Hematopoietic multipotent progenitor cell treated with erythropoietin and hydrocortisone succinate and interleukin-3 and kit ligand, for 8 days (in vitro differentiated cells): ENCODE measurements around the gene PCBP2.
"Not testable (repeated sequence)": the region's sequence is repeated elsewhere in the genome, so short reads cannot be mapped to it uniquely, and the experiment has no call there.

Experiments used
- DNase-seq: peaks from one replicate; pipeline ENCODE4 v3.0.0-alpha.2; 2015

Gene PCBP2

DNA sequence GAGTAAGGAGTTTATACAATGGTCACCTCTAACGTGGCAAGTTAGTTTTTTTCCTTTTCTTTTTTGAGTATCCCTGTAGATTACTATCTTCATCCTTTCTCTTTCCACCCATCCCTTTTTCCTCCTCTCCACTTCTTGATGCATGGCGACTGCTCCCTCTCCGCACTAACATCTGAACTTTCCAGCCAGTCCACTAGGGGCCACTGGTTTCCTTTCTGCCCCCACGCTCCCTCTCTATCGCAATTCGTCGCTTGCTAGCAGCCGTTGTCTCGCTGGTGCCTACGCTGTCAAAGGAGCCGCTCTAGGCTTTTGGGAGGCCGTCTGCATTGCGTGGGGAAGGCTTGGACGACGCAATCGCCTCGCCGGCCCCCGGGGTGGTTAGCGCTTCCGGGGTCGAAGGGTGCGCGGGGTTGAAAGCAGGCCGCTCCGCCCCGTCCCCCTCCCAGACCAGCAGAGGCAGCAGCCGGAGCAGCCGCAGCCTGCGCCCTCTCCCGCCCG lies at the start of gene PCBP2:
TSS of gene PCBP2 (plus strand) at position 442 of the 498 bp plus-strand sequence. CDS start 2,699 bp downstream, outside the sequence.
- DNase-seq: peak; percentile 99

DNA sequence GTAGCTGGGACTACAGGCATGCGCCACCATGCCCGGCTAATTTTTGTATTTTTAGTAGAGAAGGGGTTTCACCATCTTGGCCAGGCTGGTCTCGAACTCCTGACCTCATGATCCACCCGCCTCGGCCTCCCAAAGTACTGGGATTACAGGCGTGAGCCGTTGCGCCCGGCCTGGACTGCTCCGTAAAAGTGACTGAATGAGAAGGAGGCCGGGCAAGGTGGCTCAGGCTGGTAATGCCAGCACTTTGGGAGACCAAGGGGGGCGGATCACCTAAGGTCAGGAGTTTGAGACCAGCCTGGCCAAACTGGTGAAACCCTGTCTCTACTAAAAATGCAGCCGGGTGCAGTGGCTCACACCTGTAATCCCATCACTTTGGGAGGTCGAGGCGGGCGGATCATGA lies 49.6 kb upstream of the PCBP2 start:
- not testable (repeated sequence) for DNase-seq

DNA sequence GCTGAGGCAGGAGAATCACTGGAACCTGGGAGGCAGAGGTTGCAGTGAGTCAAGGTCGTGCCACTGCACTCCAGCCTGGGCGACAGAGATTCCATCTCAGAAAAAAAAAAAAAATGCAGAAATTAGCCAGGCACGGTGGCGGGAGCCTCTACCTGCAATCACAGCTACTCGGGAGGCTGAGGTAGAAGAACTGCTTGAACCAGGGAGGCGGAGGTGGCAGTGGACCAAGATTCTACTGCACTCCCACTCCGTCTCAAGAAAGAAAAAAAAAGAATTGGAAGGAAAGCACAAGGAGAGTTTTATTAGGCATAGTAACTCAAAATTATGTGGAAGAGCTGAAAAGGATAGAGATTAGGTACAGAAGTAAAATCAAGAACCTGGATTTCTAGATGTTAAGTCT lies 49.0 kb upstream of the PCBP2 start:
- DNase-seq: no peak

DNA sequence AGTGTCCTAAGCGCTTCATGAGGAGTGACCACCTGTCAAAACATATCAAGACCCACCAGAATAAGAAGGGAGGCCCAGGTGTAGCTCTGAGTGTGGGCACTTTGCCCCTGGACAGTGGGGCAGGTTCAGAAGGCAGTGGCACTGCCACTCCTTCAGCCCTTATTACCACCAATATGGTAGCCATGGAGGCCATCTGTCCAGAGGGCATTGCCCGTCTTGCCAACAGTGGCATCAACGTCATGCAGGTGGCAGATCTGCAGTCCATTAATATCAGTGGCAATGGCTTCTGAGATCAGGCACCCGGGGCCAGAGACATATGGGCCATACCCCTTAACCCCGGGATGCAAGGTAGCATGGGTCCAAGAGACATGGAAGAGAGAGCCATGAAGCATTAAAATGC lies 41.0 kb upstream of the PCBP2 start:
- DNase-seq: no peak

DNA sequence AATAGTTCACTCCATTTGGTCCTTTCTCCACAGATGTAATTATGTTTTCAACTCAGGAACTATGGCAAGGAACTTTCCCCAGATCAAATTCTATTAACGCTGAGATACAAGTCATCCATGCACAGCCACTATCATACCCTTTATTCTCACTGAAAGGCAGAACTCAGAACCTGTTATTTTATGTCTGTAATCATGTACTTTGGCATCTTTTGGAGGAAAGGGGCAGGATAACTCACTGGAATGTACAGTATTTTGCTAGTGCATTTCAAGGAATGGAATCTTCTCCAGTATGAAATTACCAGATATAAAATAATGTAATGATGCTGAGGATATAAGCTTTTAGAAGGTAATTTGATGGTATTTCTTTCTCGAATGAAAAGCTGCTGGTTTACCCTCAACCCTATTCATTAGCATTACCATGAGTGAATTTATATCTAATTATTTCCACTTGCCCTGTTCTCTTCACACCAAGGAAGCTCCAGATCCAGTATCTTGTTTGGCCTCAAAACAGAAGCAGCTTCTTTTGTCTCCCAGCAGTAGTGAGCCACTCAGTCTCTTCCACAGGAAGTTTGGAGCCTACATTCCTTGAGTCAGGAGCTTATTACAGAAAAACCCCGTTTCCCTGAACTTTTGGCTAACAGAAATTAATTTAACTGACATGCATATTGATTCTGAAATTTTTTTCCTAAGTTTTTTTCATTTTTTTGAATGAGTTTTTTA lies 38.3 kb upstream of the PCBP2 start:
- no peak for DNase-seq

DNA sequence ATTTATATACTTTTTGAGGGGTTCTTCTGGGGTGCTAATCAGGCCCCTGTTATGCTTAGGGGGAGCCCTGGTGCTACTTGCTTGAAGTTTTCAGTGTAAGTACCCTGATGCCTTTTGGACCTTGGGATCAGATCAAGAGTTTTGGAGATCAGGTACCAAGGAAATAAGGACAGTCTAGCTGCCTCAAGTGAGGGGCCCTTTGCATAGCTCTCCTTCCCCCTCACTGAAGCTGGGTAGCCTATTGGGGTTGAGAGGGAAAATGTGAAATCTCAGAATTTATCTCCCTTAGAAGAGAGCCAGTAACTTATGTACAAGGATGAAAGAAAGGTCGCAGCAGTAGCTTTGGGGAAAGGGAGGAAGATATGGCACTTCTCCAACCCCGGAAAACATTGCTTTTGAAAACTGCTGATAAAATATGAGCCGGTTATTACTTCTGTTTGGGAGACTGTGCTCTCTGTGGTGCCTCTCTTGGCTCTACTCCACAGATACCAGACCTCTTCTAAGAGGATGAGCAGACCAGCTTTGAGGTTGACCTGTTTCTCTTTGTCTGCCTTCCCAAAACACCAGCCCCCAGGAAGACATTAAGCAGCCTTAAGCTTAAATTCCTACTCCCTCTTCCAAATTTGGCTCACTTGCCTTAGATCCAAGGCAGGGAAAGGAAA lies 37.0 kb upstream of the PCBP2 start:
- peak; percentile 32 for DNase-seq

DNA sequence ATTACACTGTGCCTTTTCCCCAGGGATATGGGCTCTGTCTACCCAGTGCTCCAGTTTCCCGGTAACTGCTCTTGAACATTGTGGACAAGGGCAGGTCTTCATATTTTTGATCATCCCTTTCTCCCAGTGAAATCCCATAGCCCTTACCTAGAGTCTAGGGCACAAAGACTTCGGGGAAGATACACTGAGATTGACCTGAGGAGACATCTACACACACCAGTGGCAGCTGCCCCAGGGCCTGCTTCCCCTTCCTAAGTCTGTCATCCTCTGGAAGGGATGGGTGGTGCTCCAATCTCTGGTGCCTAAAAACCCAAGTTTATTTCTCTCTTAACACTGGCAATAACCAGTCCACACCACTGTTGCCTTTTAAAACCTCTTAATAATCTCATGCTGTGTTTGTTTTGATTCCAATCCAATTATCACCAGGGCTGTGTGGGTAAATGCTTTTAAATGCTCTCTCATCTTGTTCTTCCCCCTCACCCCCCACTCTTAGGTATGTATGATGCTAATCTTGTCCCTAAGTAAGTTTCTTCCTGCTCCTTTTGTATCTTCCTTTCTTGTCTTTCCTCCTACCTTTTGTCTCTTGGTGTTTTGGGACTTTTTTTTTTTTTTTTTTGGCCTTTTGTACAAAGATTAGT lies 36.0 kb upstream of the PCBP2 start:
- DNase-seq: not testable (repeated sequence)

DNA sequence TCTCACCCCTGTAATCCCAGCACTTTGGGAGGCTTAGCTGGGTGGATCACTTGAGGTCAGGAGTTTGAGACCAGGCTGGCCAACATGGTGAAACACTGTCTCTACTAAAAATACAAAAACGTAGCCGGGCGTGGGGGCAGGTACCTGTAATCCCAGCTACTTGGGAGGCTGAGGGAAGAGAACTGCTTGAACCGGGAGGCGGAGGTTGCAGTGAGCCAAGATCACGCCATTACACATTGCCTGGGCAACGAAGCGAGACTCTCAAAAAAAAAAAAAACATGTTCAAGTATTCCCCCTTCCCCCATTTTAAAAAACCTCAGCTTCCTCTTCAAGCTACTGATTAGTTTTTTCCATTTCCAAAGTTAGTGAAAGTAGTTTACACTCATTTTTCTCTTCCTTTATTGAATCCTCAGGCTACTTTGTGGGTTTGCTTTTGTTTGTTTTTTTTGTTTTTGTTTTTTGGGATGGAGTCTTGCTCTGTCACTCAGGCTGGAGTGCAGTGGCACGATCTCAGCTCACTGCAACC lies 34.5 kb upstream of the PCBP2 start:
- DNase-seq: not testable (repeated sequence)

DNA sequence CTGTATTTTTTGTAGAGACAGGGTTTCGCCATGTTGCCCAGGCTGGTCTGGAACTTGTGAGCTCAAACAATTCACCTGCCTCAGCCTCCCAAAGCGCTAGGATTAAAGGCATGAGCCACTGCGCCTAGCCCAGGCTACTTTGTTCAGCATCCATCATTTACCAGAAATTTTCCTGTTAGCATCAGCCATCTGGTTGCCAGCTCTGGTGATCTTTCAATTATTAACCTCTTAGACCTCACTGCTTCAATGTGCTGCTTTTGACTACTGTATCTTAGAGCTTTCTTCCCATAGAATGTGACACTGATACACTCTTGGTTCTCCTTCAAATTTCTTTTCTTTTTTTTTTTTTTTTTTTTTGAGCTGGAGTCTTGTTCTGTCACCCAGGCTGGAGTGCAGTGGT lies 33.7 kb upstream of the PCBP2 start:
- no peak for DNase-seq

DNA sequence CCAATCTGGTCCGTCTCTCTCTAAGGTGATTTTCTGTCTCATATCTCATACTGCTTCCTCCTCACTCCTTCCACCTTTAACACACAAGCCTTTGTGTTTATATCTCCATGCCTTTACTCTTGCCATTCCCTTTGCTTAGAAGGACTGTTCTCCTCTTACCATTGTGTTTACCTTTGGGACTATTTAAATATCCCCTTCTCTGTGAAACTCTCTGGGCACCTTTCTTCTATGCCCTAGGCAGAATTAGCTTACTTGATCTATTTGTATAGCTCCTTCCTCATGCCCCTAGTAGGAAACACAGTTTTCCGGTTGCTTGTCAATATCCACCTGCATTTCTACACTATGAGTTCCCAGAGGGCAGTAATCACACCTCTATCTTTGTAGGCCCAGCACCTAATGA lies 32.1 kb upstream of the PCBP2 start:
- DNase-seq: no peak

DNA sequence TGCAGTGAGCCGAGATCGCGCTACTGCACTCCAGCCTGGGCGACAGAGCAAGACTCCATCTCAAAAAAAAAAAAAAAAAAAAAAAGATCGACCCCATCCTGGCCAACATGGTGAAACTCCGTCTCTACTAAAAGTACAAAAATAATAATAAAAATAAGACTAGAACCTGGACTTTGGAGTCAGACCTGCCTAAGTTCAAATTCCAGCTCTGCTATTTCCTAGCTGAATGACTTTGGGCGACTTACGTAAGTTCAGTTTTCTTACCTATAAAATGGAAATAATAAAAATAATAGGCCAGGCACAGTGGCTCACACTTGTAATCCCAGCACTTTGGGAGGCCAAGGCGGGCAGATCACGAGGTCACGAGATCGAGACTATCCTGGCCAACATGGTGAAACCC lies 29.7 kb upstream of the PCBP2 start:
- DNase-seq: not testable (repeated sequence)

DNA sequence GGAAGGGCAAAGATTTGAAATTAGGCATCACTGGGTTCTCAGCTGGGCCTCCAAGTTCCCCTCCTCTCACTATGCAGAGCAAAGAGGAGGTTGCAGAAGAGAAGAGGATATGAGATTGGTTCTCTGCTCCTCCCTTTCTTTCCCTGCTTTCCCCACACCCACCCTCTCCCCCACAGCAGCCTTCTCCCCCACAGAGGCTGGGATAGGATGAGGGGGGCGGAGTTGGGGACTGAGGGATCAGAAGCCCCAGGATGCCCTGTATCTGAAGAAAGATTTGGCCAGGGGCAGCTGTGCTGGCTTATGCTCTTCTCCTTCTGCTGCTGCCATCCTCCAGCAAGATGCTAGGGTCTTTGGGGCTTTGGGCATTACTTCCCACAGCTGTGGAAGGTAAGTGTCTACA lies 28.3 kb upstream of the PCBP2 start, which contains the start of gene AMHR2:
TSS of gene AMHR2 (plus strand) at position 259 of the 400 bp plus-strand sequence. CDS start at position 339, 80 bp downstream.
- no peak for DNase-seq

DNA sequence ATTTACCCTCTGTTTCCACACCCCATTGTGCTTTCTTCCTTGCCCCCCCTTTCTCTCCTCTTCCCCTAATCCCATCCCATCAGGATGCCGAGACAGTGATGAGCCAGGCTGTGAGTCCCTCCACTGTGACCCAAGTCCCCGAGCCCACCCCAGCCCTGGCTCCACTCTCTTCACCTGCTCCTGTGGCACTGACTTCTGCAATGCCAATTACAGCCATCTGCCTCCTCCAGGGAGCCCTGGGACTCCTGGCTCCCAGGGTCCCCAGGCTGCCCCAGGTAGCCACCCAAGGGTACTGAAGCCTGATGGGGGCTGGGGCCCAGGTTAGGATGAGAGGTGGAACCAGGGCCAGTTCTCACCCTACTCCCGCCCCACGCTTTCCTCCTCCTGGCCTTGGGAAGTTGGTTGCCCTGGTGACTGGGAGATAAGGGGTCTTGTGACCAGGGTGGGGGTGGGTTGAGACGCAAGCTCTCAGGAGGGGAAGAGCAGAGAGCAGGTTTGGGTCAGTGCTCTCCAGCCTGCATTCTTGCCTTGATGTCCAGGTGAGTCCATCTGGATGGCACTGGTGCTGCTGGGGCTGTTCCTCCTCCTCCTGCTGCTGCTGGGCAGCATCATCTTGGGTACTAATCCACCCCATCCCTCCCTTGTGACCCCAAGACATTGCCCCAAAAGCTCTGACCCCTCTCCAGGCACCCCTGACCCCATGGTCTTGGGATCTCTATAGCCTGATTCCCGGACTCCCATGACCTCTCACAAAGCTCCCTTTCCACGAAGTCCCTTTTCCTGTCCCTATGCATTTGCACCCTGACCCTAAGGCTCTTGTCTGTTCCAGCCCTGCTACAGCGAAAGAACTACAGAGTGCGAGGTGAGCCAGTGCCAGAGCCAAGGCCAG lies 27.0 kb upstream of the PCBP2 start:
- DNase-seq: peak; percentile 83

DNA sequence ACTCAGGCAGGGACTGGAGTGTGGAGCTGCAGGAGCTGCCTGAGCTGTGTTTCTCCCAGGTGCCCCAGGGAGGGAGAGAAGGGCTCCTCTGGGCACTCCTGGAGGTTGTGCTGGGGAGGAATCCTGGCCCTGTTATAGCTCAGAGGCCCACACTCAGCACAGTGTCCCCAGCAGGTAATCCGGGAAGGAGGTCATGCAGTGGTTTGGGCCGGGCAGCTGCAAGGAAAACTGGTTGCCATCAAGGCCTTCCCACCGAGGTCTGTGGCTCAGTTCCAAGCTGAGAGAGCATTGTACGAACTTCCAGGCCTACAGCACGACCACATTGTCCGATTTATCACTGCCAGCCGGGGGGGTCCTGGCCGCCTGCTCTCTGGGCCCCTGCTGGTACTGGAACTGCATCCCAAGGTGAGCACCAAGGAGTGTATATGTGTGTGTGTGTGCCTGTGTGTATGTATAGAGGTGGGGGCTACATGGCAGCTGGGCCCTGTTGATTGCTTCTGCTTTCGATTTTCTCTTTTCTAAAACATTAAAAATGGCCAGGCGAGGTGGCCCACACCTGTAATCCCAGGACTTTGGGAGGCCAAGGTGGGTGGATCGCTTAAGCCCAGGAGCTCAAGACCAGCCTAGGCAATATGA lies 26.3 kb upstream of the PCBP2 start:
- DNase-seq: no peak

DNA sequence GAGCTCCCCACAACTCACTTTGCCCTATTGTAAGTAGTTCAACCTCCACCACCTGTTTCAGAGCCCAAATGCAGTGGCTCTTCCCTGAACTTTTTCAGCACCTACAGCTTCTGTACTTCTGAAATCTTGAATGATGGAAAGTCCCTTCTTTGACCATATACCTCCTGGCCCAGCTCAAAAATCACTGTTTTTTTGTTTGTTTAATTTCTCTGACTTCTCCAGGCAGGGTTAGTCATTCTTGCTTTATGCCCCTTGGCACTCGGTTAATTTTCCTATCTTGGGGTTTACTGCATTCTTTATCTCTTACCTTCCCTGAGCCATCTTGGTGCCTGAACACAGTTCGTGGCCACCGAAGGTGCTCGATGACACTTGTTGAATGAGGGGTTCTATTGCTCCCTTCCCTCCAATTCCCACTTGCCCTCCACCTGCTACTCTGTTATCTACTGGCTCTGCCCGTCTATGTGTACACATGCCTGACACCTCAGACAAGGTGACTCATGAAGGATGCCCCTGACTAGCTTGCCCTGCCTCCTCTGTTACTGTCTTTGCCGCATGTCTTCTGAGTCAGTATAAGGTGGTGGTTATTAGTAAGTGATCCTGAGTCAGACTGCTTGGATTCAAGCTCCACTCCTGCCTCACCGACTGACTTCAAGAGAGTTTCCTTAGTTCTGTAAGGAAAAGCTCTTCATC lies 23.9 kb upstream of the PCBP2 start:
- DNase-seq: no peak

DNA sequence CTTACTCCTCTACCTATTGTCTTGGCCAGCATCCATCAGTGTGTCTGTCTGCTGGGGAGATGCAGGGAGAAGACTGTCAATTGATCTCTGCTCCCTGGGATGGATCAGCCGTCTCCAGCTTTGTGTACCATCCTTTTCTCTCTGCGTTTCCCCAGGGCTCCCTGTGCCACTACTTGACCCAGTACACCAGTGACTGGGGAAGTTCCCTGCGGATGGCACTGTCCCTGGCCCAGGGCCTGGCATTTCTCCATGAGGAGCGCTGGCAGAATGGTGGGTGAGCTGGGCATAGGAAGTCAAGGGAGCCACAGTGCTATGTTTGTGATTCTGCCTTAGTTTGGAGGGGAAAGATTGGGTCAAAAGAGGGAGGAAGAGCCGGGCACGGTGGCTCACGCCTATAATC lies 23.2 kb upstream of the PCBP2 start:
- DNase-seq: no peak

DNA sequence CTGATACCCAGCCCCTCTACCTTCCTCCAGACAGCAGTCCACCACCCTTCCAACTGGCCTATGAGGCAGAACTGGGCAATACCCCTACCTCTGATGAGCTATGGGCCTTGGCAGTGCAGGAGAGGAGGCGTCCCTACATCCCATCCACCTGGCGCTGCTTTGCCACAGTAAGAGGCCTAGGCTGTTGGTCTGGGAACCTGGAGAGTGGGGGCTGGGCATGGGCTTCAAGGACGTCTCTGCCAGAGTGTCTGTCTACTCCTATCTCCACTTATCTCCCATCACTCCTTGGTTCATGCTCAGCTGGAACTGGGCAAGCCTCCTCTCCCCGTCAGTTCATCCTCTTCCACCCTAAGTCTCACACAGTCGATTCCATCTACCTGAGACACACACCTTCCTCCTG lies 21.8 kb upstream of the PCBP2 start:
- no peak for DNase-seq

DNA sequence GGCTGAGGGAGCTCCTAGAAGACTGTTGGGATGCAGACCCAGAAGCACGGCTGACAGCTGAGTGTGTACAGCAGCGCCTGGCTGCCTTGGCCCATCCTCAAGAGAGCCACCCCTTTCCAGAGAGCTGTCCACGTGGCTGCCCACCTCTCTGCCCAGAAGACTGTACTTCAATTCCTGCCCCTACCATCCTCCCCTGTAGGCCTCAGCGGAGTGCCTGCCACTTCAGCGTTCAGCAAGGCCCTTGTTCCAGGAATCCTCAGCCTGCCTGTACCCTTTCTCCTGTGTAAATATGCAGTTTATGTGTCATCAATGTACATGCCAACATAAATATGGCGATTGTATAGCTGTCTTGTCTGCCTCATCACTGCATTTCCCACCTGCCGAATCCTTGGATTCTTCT lies 20.7 kb upstream of the PCBP2 start:
- no peak for DNase-seq

DNA sequence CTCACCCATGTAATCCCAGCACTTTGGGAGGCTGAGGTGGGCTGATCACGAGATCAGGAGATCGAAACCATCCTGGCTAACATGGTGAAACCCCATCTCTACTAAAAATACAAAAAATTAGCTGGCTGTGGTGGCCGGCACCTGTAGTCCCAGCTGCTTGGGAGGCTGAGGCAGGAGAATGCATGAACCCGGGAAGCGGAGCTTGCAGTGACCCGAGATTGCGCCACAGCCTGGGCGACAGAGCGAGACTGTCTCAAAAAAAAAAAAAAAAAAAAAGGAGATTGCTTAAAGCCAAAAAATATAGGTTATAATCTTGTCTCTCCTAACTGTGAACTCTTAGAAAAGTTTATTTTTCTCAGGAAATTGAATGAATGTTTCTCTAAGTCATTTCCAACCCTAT lies 16.6 kb upstream of the PCBP2 start:
- not testable (repeated sequence) for DNase-seq

DNA sequence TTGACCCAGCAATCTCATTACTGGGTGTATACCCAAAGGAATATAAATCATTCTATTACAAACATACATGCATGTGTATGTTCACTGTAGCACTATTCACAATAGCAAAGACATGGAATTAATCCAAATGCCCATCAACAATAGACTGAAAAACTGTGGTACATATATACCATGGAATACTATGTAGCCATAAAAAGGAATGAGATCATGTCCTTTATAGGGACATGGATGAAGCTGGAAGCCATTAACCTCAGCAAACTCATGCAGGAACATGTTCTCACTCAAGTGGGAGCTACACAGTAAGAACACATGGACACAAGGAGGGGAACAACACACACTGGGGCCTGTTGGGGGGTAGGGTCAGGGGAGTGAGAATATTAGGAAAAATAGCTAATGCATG lies 12.3 kb upstream of the PCBP2 start:
- DNase-seq: not testable (repeated sequence)
